NCI-H774 (cell line): ENCODE measurements around the gene EPG5.

Source experiments
- DNase-seq: peaks from one replicate; lab custom pipeline; 2025; lab: John Stamatoyannopoulos, UW

The EPG5 gene

DNA sequence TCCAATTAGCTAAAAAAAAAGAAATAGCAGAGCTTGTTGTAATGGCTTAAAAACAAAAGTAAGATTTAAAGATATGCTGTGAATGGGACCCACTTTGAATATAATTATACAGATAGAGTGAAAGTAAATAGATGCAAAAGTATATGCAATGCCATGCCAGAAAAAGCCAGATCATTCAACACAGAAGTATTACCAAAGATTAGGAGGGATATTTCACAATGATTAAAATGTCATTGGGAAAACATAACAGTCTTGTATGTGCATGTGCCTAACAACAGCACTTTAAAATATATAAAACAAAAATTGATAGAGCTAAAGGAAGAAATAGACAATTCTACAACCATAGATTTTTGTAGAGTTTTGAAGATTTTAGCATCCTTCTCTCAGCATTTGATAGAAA lies 161.6 kb downstream of the EPG5 start:
- DNase-seq: no peak

DNA sequence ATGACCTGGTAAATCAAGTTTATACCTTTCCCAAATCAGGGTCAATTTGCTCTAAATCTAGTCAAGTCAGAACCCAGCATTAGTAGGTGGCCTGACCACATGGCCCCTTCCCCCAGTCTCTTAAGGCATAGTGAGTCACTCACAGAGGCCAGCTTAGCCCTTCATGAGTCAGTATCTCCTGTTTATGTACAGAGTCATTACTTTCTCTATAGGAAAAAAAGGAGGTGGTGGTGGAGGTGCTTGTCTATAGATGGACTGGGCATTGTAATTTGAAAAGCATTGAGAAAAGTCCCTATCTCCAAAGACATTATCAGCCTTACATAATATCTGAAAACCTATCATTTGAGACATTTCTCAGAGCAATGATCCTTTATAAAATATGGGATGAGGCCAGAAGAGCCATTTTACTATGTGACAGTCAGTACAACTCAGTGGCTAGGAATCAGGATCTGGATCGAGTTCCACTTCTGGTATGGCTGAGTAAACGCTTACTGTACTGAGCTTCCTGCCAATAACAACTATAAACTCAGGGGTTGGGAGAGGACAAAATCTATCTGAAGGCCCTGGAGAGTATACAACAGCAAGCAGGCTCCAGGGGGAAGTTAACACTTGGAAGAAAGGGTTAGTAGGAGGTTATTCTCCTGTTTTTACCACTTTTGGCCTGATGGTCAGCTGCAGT lies 164.2 kb downstream of the EPG5 start:
- DNase-seq: no peak

DNA sequence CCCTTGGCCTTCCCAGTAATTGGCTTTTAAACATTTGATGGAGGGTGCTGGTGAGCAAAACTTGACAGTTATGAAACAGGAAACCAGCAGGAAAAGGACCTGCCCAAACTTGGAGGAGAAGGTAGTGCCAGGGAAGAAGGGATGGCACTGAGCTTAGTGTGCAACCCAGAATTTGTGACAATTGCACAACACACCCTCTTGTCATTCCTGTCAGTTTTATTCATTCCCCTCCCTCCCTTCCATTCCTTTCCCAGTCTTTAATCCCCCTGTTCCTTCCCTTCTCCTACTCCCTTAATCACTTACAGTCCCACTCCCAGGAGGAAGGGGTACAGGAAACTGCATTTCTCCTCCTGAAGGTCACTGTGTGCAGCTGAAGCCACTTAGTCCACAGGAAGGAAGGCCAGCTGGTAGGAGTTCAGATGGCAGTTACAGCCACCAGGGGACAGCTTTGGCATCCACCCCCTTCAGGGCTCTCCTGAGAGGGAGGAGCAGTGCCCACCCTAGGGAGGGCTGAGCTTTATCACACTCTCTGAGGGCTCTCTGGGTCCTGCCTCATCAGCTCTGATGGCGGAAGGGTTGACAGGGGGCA lies 165.6 kb downstream of the EPG5 start:
- no peak for DNase-seq
